Karpas-422 (cell line): Measurements from ENCODE around the gene CT45A5. TPM values are rescaled to one million over a fixed set of nuclear protein-coding genes. Genes with fewer than 3 reads are reported as not detected.
"Not testable (repeated sequence)": the region's sequence is repeated elsewhere in the genome, so short reads cannot be mapped to it uniquely, and the experiment has no call there.

Experiments
- DNase-seq: peaks from one replicate; pipeline ENCODE4 v3.0.0-alpha.2; 2015
- H2AFZ ChIP-seq: fragments of 200-600 bp; sonication (generic); 2 replicates; pipeline ENCODE4 v1.6.1; 2014; ENCODE audit warnings: antibody characterized with exemption, low read length, mixed read lengths
- H3K27ac ChIP-seq: fragments of 200-600 bp; sonication (generic); 2 replicates; pipeline ENCODE4 v1.5.1; 2014; ENCODE audit warnings: mild to moderate bottlenecking, low read length, moderate library complexity
- H3K27me3 ChIP-seq: fragments of 200-600 bp; sonication (generic); 2 replicates; pipeline ENCODE4 v1.6.1; 2014; ENCODE audit warnings: low read length, mixed read lengths
- H3K36me3 ChIP-seq: fragments of 200-600 bp; sonication (generic); 2 replicates; pipeline ENCODE4 v1.6.1; 2014; ENCODE audit warnings: low read length, mixed read lengths; ENCODE audit not compliant: insufficient read depth
- H3K4me1 ChIP-seq: fragments of 200-600 bp; sonication (generic); 2 replicates; pipeline ENCODE4 v1.6.1; 2014; ENCODE audit warnings: mild to moderate bottlenecking, low read length, mixed read lengths
- H3K4me2 ChIP-seq: fragments of 200-600 bp; sonication (generic); 2 replicates; pipeline ENCODE4 v1.6.1; 2014; ENCODE audit warnings: low read length, low read depth, mild to moderate bottlenecking; ENCODE audit not compliant: poor library complexity, severe bottlenecking
- H3K4me3 ChIP-seq: fragments of 200-600 bp; sonication (generic); 2 replicates; pipeline ENCODE4 v1.5.1; 2014; ENCODE audit warnings: mild to moderate bottlenecking, antibody characterized with exemption, low read length, mixed read lengths
- H3K79me2 ChIP-seq: fragments of 200-600 bp; sonication (generic); 2 replicates; pipeline ENCODE4 v1.6.1; 2014; ENCODE audit warnings: mild to moderate bottlenecking, low read length, mixed read lengths
- H3K9ac ChIP-seq: fragments of 200-600 bp; sonication (generic); 2 replicates; pipeline ENCODE4 v1.6.0; 2014; ENCODE audit warnings: low read length
- H3K9me2 ChIP-seq: fragments of 200-600 bp; sonication (generic), shearing (Covaris generic); replicated peaks from 2 replicates; pipeline ENCODE4 v1.6.0; 2014; ENCODE audit warnings: mild to moderate bottlenecking, low read length, moderate library complexity; ENCODE audit not compliant: insufficient read depth
- H3K9me3 ChIP-seq: fragments of 300-700, 200-600 bp; sonication (generic); 2 replicates; pipeline ENCODE4 v1.6.1; 2014; ENCODE audit warnings: low read length, mixed read lengths
- H4K20me1 ChIP-seq: fragments of 200-600 bp; sonication (generic); 2 replicates; pipeline ENCODE4 v1.6.1; 2014; ENCODE audit warnings: mild to moderate bottlenecking, antibody characterized with exemption, low read length, low read depth; ENCODE audit not compliant: insufficient read depth
- total RNA-seq: library from RNA; depleted of rRNA; stranded (reverse); fragments of >200 nt; shearing (Covaris generic); gene quantifications from 2 replicates; pipeline ENCODE4 v1.2.3, GENCODE V29; 2014; ENCODE audit warnings: low replicate concordance; rRNA removed

The CT45A5 gene, protein sequence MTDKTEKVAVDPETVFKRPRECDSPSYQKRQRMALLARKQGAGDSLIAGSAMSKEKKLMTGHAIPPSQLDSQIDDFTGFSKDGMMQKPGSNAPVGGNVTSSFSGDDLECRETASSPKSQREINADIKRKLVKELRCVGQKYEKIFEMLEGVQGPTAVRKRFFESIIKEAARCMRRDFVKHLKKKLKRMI
- not detected in 2 replicates for total RNA-seq

DNA sequence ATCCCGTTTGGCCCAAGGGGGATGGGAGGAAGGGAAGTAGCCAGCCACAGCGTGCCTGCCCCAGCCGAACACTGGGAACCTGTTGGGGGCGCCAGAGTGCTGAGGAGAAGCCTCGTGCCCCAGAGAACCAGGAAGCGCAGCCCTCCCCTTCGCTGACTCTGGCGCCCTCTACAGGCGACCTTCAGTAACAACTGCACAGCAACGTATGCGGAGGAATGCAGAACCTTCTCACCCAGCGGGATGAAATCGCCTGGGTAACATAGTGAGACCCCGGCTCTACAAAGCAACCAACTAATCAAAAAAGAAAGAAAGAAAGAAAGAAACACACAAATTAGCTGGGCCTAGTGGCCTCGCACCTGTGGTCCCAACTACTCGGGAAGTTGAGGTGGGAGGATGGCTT is at the start of gene CT45A5:
Gene CT45A5, minus strand, starts transcription at position 101 of the 400 bp plus-strand sequence. CDS start 3,774 bp downstream, outside the sequence.
- not testable (repeated sequence) for H3K36me3 ChIP-seq, H3K9me3 ChIP-seq, H3K9me2 ChIP-seq, H2AFZ ChIP-seq, H3K4me3 ChIP-seq, H3K4me2 ChIP-seq, H4K20me1 ChIP-seq, H3K27ac ChIP-seq, H3K27me3 ChIP-seq, H3K4me1 ChIP-seq, H3K9ac ChIP-seq, DNase-seq, H3K79me2 ChIP-seq

DNA sequence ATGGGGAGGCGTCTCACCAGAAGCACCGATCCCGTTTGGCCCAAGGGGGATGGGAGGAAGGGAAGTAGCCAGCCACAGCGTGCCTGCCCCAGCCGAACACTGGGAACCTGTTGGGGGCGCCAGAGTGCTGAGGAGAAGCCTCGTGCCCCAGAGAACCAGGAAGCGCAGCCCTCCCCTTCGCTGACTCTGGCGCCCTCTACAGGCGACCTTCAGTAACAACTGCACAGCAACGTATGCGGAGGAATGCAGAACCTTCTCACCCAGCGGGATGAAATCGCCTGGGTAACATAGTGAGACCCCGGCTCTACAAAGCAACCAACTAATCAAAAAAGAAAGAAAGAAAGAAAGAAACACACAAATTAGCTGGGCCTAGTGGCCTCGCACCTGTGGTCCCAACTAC is 34.6 kb upstream of the CT45A5 start, which contains the start of gene CT45A2:
Gene CT45A2, minus strand, starts transcription at position 101 of the 400 bp plus-strand sequence. CDS start 3,747 bp downstream, outside the sequence.
- not testable (repeated sequence) for H3K4me1 ChIP-seq, H3K9me2 ChIP-seq, H2AFZ ChIP-seq, H3K27ac ChIP-seq, H3K4me3 ChIP-seq, H3K4me2 ChIP-seq, H3K27me3 ChIP-seq, DNase-seq, H4K20me1 ChIP-seq, H3K79me2 ChIP-seq, H3K9me3 ChIP-seq, H3K36me3 ChIP-seq, H3K9ac ChIP-seq

GRCh38 chrX:135802687-135803086 is 17.4 kb upstream of the CT45A5 start, which contains the start of gene CT45A6:
Gene CT45A6, minus strand, starts transcription at chrX:135802787. Its CDS starts 3,794 bp downstream, at chrX:135798993.
- H3K9me2 ChIP-seq, H3K36me3 ChIP-seq, H4K20me1 ChIP-seq, H3K4me3 ChIP-seq, H3K27ac ChIP-seq, H3K9ac ChIP-seq, DNase-seq, H3K4me2 ChIP-seq, H2AFZ ChIP-seq, H3K79me2 ChIP-seq, H3K9me3 ChIP-seq, H3K4me1 ChIP-seq, H3K27me3 ChIP-seq: not testable (repeated sequence)

DNA sequence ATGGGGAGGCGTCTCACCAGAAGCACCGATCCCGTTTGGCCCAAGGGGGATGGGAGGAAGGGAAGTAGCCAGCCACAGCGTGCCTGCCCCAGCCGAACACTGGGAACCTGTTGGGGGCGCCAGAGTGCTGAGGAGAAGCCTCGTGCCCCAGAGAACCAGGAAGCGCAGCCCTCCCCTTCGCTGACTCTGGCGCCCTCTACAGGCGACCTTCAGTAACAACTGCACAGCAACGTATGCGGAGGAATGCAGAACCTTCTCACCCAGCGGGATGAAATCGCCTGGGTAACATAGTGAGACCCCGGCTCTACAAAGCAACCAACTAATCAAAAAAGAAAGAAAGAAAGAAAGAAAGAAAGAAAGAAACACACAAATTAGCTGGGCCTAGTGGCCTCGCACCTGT is 17.2 kb downstream of the CT45A5 start, which contains the start of gene CT45A3:
Gene CT45A3, minus strand, starts transcription at position 101 of the 400 bp plus-strand sequence. CDS start 3,747 bp downstream, outside the sequence.
- H3K9ac ChIP-seq, H4K20me1 ChIP-seq, H3K27me3 ChIP-seq, H3K79me2 ChIP-seq, H2AFZ ChIP-seq, H3K4me3 ChIP-seq, H3K4me2 ChIP-seq, H3K36me3 ChIP-seq, DNase-seq, H3K9me3 ChIP-seq, H3K27ac ChIP-seq, H3K9me2 ChIP-seq, H3K4me1 ChIP-seq: not testable (repeated sequence)

DNA sequence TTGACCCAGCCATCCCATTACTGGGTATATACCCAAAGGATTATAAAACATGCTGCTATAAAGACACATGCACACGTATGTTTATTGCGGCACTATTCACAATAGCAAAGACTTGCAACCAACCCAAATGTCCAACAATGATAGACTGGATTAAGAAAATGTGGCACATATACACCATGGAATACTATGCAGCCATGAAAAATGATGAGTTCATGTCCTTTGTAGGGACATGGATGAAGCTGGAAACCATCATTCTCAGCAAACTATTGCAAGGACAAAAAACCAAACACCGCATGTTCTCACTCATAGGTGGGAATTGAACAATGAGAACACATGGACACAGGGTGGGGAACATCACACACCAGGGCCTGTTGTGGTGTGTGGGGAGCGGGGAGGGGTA is 40.6 kb downstream of the CT45A5 start:
- not testable (repeated sequence) for H3K36me3 ChIP-seq, H3K9me2 ChIP-seq, H4K20me1 ChIP-seq, H2AFZ ChIP-seq, DNase-seq, H3K4me2 ChIP-seq, H3K27me3 ChIP-seq, H3K27ac ChIP-seq, H3K4me3 ChIP-seq, H3K79me2 ChIP-seq, H3K9me3 ChIP-seq, H3K9ac ChIP-seq, H3K4me1 ChIP-seq

- H3K9me3 ChIP-seq: no peaks in the 10 kb centered on the region
- no peaks in the 10 kb centered on the region for H3K36me3 ChIP-seq
- no peak overlapping the region for H3K4me2 ChIP-seq
- H2AFZ ChIP-seq: no peak overlapping the region
- H4K20me1 ChIP-seq: no peaks in the 10 kb centered on the region
- no peaks in the 10 kb centered on the region for H3K9me2 ChIP-seq
- no peaks in the 10 kb centered on the region for H3K79me2 ChIP-seq
- H3K4me1 ChIP-seq: no peaks in the 10 kb centered on the region
- no peak overlapping the region for H3K27ac ChIP-seq
- DNase-seq: no peak
- H3K9ac ChIP-seq: no peak overlapping the region
- no peak overlapping the region for H3K4me3 ChIP-seq
- H3K27me3 ChIP-seq: no peaks in the 10 kb centered on the region
These were observed 44.0 kb downstream of the CT45A5 start for GRCh38 chrX:135741192-135741715.

DNA sequence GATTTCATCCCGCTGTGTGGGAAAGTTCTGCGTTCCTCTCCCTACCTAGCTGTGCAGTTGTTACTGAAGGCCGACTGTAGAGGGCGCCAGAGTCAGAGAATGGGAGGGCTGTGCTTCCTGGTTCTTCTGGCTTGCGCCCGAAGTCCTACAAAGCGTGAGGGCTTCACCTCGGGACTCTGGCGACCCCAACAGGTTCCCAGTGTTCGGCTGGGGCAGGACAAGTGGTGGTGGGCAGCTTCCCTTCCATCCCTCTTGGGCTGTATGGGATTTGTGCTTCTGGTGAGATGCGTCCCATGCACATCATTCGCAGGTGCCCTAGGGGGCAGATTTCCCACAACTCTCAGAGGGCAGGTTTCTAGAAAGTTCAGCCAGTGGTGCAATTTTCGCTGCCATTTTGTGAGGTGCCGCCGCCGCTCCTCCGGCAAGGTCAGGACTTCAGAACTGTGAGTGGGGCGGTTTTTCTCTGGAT is 44.6 kb downstream of the CT45A5 start:
- H3K9me2 ChIP-seq: no peaks in the 10 kb centered on the region

GRCh38 chrX:135737366-135738071 is 47.8 kb downstream of the CT45A5 start:
- H3K4me2 ChIP-seq: no peak overlapping the region
- H3K9ac ChIP-seq: no peak overlapping the region
- H3K79me2 ChIP-seq: no peaks in the 10 kb centered on the region
- peak; percentile 61 for DNase-seq
- H3K27me3 ChIP-seq: no peaks in the 10 kb centered on the region
- H3K27ac ChIP-seq: no peak overlapping the region
- H3K4me3 ChIP-seq: no peak overlapping the region
- H3K9me2 ChIP-seq: no peaks in the 10 kb centered on the region
- no peaks in the 10 kb centered on the region for H4K20me1 ChIP-seq
- H3K9me3 ChIP-seq: no peaks in the 10 kb centered on the region
- no peaks in the 10 kb centered on the region for H3K4me1 ChIP-seq
- no peaks in the 10 kb centered on the region for H3K36me3 ChIP-seq
- no peak overlapping the region for H2AFZ ChIP-seq

More for the DNA sequence above, 44.6 kb downstream of the CT45A5 start:
- Histone ChIP-seq H2AFZ (peak overlapping the region; percentile 82; the same call in 1 of the 2 replicates), H4K20me1 (no peaks in the 10 kb centered on the region), H3K9ac (no peak overlapping the region), H3K79me2 (no peaks in the 10 kb centered on the region), H3K9me3 (no peaks in the 10 kb centered on the region), H3K4me2 (peak overlapping the region; percentile 50), H3K4me3 (no peak overlapping the region; the same call in 1 of the 2 replicates), H3K36me3 (no peaks in the 10 kb centered on the region), H3K4me1 (no peaks in the 10 kb centered on the region), H3K27ac (no peak overlapping the region), H3K27me3 (no peaks in the 10 kb centered on the region)
- DNase-seq: peak; percentile 83
